Measurements from ENCODE around the gene CABP1. TPM values are rescaled to one million over a fixed set of nuclear protein-coding genes. Genes with fewer than 3 reads are reported as not detected.
A peak's percentile ranks its signal among the peaks of the same experiment; 100 is the strongest.

Gene CABP1
- total RNA-seq, 6 experiments from 2014 or later = 0.26 TPM; not detected in 5

DNA sequence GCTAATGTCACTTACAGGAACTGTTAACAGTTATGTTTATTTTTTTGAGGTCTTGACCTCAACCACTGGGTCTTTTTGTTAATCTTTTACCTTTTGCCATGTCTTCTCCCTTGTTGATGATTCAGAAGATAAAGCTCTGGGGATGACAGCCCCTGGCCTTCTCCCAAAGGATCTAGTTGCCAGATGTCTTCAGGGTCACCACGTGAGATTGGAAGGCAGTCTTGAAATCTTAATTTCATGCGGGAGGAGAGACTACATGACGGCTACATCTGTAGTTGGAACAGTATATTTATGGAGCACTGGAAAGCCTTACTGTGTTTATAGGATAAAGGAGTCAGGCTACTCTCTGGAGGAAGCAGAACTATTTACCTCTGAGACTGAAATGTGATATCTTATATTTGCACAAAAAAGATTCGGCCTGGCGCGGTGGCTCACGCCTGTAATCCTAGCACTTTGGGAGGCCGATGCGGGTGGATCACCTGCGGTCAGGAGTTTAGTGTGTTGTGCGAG lies 52.2 kb downstream of the CABP1 start:
- intact Hi-C loops (cut with DNase I) = no loop called here
- H3K9me3 ChIP-seq = no peaks in the 10 kb centered on the region
- ATAC-seq = peak; percentile 58 to 70 (median 66)
- H3K36me3 ChIP-seq = peaks cover 3 to 38% (median 19%) of the 10 kb centered on the region in 4 donors
- no peak for DNase-seq
- 60% methylated on average over 11 of the region's 11 CpGs for WGBS (ENCODE audit: insufficient coverage, low coverage, low lambda C conversion rate, missing lambda C conversion rate)
- peak overlapping the region in 2 of 3 donors; percentile 74 to 78 for H3K27ac ChIP-seq
- peaks cover 0 to 49% (median 17%) of the 10 kb centered on the region in 4 donors for H3K4me1 ChIP-seq
- no peaks in the 10 kb centered on the region for H3K27me3 ChIP-seq
- TF ChIP-seq, protein P1, sequence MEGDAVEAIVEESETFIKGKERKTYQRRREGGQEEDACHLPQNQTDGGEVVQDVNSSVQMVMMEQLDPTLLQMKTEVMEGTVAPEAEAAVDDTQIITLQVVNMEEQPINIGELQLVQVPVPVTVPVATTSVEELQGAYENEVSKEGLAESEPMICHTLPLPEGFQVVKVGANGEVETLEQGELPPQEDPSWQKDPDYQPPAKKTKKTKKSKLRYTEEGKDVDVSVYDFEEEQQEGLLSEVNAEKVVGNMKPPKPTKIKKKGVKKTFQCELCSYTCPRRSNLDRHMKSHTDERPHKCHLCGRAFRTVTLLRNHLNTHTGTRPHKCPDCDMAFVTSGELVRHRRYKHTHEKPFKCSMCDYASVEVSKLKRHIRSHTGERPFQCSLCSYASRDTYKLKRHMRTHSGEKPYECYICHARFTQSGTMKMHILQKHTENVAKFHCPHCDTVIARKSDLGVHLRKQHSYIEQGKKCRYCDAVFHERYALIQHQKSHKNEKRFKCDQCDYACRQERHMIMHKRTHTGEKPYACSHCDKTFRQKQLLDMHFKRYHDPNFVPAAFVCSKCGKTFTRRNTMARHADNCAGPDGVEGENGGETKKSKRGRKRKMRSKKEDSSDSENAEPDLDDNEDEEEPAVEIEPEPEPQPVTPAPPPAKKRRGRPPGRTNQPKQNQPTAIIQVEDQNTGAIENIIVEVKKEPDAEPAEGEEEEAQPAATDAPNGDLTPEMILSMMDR (IDR thresholded peaks at IDR 0.05) = no peak
- TF ChIP-seq POLR2A (IDR thresholded peaks at IDR 0.05) = no peak
- no peak overlapping the region for H3K4me3 ChIP-seq

DNA sequence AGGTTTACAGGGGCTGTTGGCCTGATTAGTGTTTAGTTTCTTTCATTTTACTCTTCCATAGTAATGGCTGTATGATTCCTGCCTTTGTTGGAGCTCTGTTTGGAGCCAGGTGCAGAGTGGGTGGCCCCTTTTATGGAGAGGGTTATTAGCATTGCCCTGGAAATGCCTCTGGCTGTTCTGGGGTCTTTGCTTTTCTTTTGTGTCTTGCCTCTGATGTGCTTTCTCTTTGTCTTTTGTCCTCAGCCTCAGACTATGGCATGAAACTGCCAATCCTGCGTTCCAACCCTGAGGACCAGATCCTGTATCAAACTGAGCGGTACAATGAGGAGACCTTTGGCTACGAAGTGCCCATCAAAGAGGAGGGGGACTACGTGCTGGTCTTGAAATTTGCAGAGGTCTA lies 53.4 kb downstream of the CABP1 start:
- H3K27me3 ChIP-seq = no peaks in the 10 kb centered on the region
- H3K4me1 ChIP-seq = peaks cover 0 to 49% (median 17%) of the 10 kb centered on the region in 4 donors
- H3K27ac ChIP-seq = no peak overlapping the region
- DNase-seq (no peak), ATAC-seq (no peak)
- intact Hi-C loops (cut with DNase I) = no loop called here
- WGBS (ENCODE audit: insufficient coverage, low coverage, low lambda C conversion rate, missing lambda C conversion rate) = no CpG with 5 or more reads among the region's 4 CpGs
- H3K36me3 ChIP-seq = peaks cover 8 to 50% (median 26%) of the 10 kb centered on the region in 4 donors
- TF ChIP-seq POLR2A (IDR thresholded peaks at IDR 0.05) = no peak
- TF ChIP-seq, protein P1 (IDR thresholded peaks at IDR 0.05) = no peak
- no peak overlapping the region for H3K4me3 ChIP-seq
- H3K9me3 ChIP-seq = no peaks in the 10 kb centered on the region

DNA sequence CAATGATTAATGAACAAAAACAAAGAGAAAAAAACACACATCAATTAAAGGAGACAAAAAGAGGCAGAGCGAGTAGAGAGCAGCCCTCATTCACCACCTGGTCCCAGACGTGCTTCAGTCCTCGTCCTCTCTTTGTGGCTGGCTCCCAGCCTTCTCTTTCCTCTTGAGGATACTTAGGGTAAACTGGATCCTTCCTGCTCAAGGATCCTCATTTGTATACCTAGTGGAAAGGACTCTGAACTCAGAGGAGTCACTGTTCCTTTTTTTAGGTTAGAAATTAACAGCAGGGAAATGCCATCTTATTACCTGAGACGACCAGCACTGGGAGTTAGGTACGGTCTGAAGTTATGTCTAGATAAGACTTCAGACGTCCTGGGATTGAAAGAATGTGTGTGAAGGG lies 56.2 kb downstream of the CABP1 start:
- 89% methylated on average over 6 of the region's 6 CpGs for WGBS (ENCODE audit: insufficient coverage, low coverage, low lambda C conversion rate, missing lambda C conversion rate)
- ATAC-seq (no peak), DNase-seq (no peak)
- no peaks in the 10 kb centered on the region for H3K27me3 ChIP-seq
- H3K27ac ChIP-seq = no peak overlapping the region
- peaks cover 0 to 21% (median 6%) of the 10 kb centered on the region in 4 donors for H3K4me1 ChIP-seq
- TF ChIP-seq, protein P1 (IDR thresholded peaks at IDR 0.05) = no peak
- no peak for TF ChIP-seq POLR2A (IDR thresholded peaks at IDR 0.05)
- peaks cover 13 to 74% (median 34%) of the 10 kb centered on the region in 4 donors for H3K36me3 ChIP-seq
- H3K9me3 ChIP-seq = no peaks in the 10 kb centered on the region
- intact Hi-C loops (cut with DNase I) = no loop called here
- H3K4me3 ChIP-seq = no peak overlapping the region

DNA sequence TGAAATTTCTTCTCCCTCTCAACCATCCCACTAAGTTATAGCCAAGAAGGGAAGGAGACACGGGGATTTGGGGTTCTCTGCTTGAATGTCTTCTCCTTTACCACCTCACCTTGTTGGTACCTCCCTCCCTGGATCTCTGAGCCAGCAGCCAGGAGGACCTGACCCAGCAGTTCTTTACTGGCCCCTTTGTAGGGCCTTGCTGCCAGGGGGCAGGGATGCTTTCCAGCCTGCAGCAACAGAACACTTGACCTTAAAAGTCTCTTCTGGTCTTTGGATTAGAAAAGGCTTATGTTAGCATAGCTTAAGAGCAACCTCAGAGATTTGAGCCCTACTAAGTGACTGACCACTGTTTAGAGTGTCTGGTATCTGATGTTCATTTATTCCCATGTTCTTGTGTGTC lies 56.9 kb downstream of the CABP1 start:
- Histone ChIP-seq H3K27ac (no peak overlapping the region), H3K4me3 (no peak overlapping the region), H3K9me3 (no peaks in the 10 kb centered on the region), H3K4me1 (peaks cover 0 to 14% (median 5%) of the 10 kb centered on the region in 4 donors), H3K36me3 (peaks cover 13 to 77% (median 34%) of the 10 kb centered on the region in 4 donors), H3K27me3 (no peaks in the 10 kb centered on the region)
- no CpG with 5 or more reads among the region's 1 CpG for WGBS (ENCODE audit: insufficient coverage, low coverage, low lambda C conversion rate, missing lambda C conversion rate)
- DNase-seq = no peak
- intact Hi-C loops (cut with DNase I) = no loop called here
- ATAC-seq = no peak
- TF ChIP-seq, protein P1 (IDR thresholded peaks at IDR 0.05) = no peak
- TF ChIP-seq POLR2A (IDR thresholded peaks at IDR 0.05) = no peak
